ENCODE data around the gene MAN2A2.

The MAN2A2 gene

DNA sequence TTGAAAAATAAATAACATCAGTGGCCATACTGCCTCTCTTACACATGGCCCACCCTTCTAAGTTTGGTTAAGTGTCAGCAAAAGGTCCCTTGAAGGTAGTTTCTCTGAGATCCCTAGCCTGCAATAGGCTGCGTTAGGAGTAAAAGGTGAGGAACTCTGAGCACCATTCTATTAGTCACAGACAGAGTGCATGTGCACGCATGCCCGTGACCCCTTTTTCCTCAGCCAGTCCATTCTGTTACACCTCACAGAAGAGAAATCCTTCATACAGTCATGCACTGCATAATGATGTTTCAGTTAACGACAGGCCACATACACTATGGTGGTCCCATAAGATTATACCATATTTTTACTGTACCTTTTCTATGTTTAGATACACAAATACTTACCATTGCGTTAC, 64.1 kb downstream of the MAN2A2 start:
- H3K27ac ChIP-seq (ENCODE audit: insufficient read depth, low read depth, low read length, poor library complexity, severe bottlenecking): no peak overlapping the region
- 96 to 97% methylated on average over 5 of the region's 5 CpGs for WGBS, 2 experiments
- peaks cover 62% of the 10 kb centered on the region for H3K36me3 ChIP-seq (ENCODE audit: control insufficient read depth, insufficient read depth, low read length)

GRCh38 chr15:90968434-90968833, 65.3 kb downstream of the MAN2A2 start:
- no peak overlapping the region for H3K27ac ChIP-seq (ENCODE audit: insufficient read depth, low read depth, low read length, poor library complexity, severe bottlenecking)
- 94 to 97% methylated on average over 1 of the region's 1 CpG for WGBS, 2 experiments
- peaks cover 61% of the 10 kb centered on the region for H3K36me3 ChIP-seq (ENCODE audit: control insufficient read depth, insufficient read depth, low read length)

More for the DNA sequence above, 64.1 kb downstream of the MAN2A2 start:
- Histone ChIP-seq H3K4me1 (ENCODE audit: control insufficient read depth, insufficient read depth, low read length) (no peaks in the 10 kb centered on the region), H3K4me3 (ENCODE audit: insufficient read depth, low read depth, low read length) (no peak overlapping the region), H3K27me3 (ENCODE audit: control insufficient read depth, insufficient read depth, low read length, poor library complexity, severe bottlenecking) (no peaks in the 10 kb centered on the region), H3K9me3 (ENCODE audit: control insufficient read depth, low read length) (no peaks in the 10 kb centered on the region)

GRCh38 chr15:90970274-90970673, 67.2 kb downstream of the MAN2A2 start:
- WGBS, 2 experiments: 93 to 95% methylated on average over 7 of the region's 7 CpGs
- H3K36me3 ChIP-seq (ENCODE audit: control insufficient read depth, insufficient read depth, low read length): peaks cover 71% of the 10 kb centered on the region
- H3K9me3 ChIP-seq (ENCODE audit: control insufficient read depth, low read length): no peaks in the 10 kb centered on the region
- no peak overlapping the region for H3K4me3 ChIP-seq (ENCODE audit: insufficient read depth, low read depth, low read length)
- no peak overlapping the region for H3K27ac ChIP-seq (ENCODE audit: insufficient read depth, low read depth, low read length, poor library complexity, severe bottlenecking)
- no peaks in the 10 kb centered on the region for H3K4me1 ChIP-seq (ENCODE audit: control insufficient read depth, insufficient read depth, low read length)
- H3K27me3 ChIP-seq (ENCODE audit: control insufficient read depth, insufficient read depth, low read length, poor library complexity, severe bottlenecking): no peaks in the 10 kb centered on the region

More at GRCh38 chr15:90968434-90968833, 65.3 kb downstream of the MAN2A2 start:
- Histone ChIP-seq H3K4me3 (ENCODE audit: insufficient read depth, low read depth, low read length) (no peak overlapping the region), H3K4me1 (ENCODE audit: control insufficient read depth, insufficient read depth, low read length) (no peaks in the 10 kb centered on the region), H3K27me3 (ENCODE audit: control insufficient read depth, insufficient read depth, low read length, poor library complexity, severe bottlenecking) (no peaks in the 10 kb centered on the region), H3K9me3 (ENCODE audit: control insufficient read depth, low read length) (no peaks in the 10 kb centered on the region)

DNA sequence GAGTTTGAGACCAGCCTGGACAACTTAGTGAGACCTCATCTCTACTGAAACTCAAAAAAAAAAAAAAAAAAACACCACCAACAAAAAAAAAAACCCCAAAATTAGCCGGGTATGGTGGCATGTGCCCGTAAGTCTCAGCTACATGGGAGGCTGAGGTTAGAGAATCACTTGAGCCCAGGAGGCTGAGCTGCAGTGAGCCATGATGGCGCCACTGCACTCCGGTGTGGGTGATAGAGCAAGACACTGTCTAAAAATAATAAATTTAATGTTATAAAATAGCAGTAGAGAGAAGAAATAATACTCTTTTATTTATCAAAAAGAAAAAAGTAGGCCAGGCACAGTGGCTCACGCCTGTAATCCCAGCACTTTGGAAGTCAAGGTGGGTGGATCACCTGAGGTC, 69.0 kb downstream of the MAN2A2 start:
- 85 to 97% methylated on average over 3 to 5 of the region's 5 CpGs for WGBS, 2 experiments
- Histone ChIP-seq H3K36me3 (ENCODE audit: control insufficient read depth, insufficient read depth, low read length) (peaks cover 76% of the 10 kb centered on the region), H3K9me3 (ENCODE audit: control insufficient read depth, low read length) (no peaks in the 10 kb centered on the region), H3K27me3 (ENCODE audit: control insufficient read depth, insufficient read depth, low read length, poor library complexity, severe bottlenecking) (no peaks in the 10 kb centered on the region), H3K4me1 (ENCODE audit: control insufficient read depth, insufficient read depth, low read length) (no peaks in the 10 kb centered on the region), H3K4me3 (ENCODE audit: insufficient read depth, low read depth, low read length) (no peak overlapping the region), H3K27ac (ENCODE audit: insufficient read depth, low read depth, low read length, poor library complexity, severe bottlenecking) (no peak overlapping the region)
